WTC11 (cell line): ENCODE measurements around the gene NCKAP5. TPM values are rescaled to one million over a fixed set of nuclear protein-coding genes. Genes with fewer than 3 reads are reported as not detected.

Source experiments
- ATAC-seq: fragments of 200-7000 bp; cut with Tn5 transposase; 2 replicates; pipeline ENCODE4 v1.10.0; 2021; ENCODE audit warnings: mild to moderate bottlenecking, moderate library complexity
- CTCF ChIA-PET: fragments of 300-600 bp; sonication (Branson Sonifier 250); formaldehyde crosslinking; loops from one replicate; lab custom pipeline; 2021; ENCODE audit warnings: antibody characterized with exemption; lab: Charles Lee
- POLR2A ChIA-PET: fragments of 350-600 bp; sonication (Branson Sonifier 250); formaldehyde crosslinking; loops from one replicate; lab custom pipeline; 2021; ENCODE audit warnings: antibody characterized with exemption; lab: Charles Lee
- DNase-seq: peaks from one replicate; pipeline ENCODE4 v3.0.0; 2021; ENCODE audit warnings: low spot score
- H3K27ac Mint-ChIP-seq: 2 replicates; pipeline ENCODE4 v1.8.0; 2021; ENCODE audit warnings: mixed read lengths
- H3K27me3 Mint-ChIP-seq: 2 replicates; pipeline ENCODE4 v1.8.0; 2021; ENCODE audit warnings: low read depth, mild to moderate bottlenecking, moderate library complexity, mixed read lengths
- H3K36me3 Mint-ChIP-seq: 2 replicates; pipeline ENCODE4 v1.8.0; 2021; ENCODE audit warnings: mixed read lengths
- H3K4me1 Mint-ChIP-seq: 2 replicates; pipeline ENCODE4 v1.8.0; 2022; ENCODE audit warnings: mixed read lengths
- H3K4me3 Mint-ChIP-seq: 2 replicates; pipeline ENCODE4 v1.8.0; 2021; ENCODE audit warnings: mild to moderate bottlenecking, moderate library complexity, mixed read lengths
- H3K9me3 Mint-ChIP-seq: 2 replicates; pipeline ENCODE4 v1.8.0; 2021; ENCODE audit warnings: mixed read lengths
- ELF4 ChIP-seq: sonication (generic); formaldehyde crosslinking; IDR thresholded peaks from 2 replicates; pipeline ENCODE4 v1.8.1; 2022; ENCODE audit warnings: low read depth, mild to moderate bottlenecking, moderate library complexity, missing genetic modification reagents
- ETV6 ChIP-seq: sonication (generic); formaldehyde crosslinking; IDR thresholded peaks from 2 replicates; pipeline ENCODE4 v1.8.1; 2022; ENCODE audit warnings: mild to moderate bottlenecking, missing genetic modification reagents
- FOXP1 ChIP-seq: sonication (generic); formaldehyde crosslinking; IDR thresholded peaks from 2 replicates; pipeline ENCODE4 v1.8.0; 2022; ENCODE audit warnings: missing genetic modification reagents, mild to moderate bottlenecking, moderate library complexity, borderline replicate concordance
- IRF2 ChIP-seq: sonication (generic); formaldehyde crosslinking; IDR thresholded peaks from 2 replicates; pipeline ENCODE4 v1.8.0; 2022; ENCODE audit warnings: low read depth, missing genetic modification reagents, borderline replicate concordance
- NFE2L1 ChIP-seq: sonication (generic); formaldehyde crosslinking; IDR thresholded peaks from 2 replicates; pipeline ENCODE4 v1.8.1; 2023; ENCODE audit warnings: missing genetic modification reagents
- SMAD4 ChIP-seq: sonication (generic); formaldehyde crosslinking; IDR thresholded peaks from 2 replicates; pipeline ENCODE4 v1.8.0; 2022; ENCODE audit warnings: mild to moderate bottlenecking, missing genetic modification reagents
- SOX15 ChIP-seq: fragments of 250-450 bp; sonication (Bioruptor Pico); IDR thresholded peaks from 2 replicates; pipeline ENCODE4 v1.9.0; 2021; ENCODE audit warnings: mild to moderate bottlenecking
- TEAD1 ChIP-seq: sonication (generic); formaldehyde crosslinking; IDR thresholded peaks from 2 replicates; pipeline ENCODE4 v1.8.0; 2022; ENCODE audit warnings: mild to moderate bottlenecking, missing genetic modification reagents
- ZNF219 ChIP-seq: sonication (generic); formaldehyde crosslinking; IDR thresholded peaks from 2 replicates; pipeline ENCODE4 v1.8.0; 2023; ENCODE audit warnings: missing genetic modification reagents, mild to moderate bottlenecking, borderline replicate concordance
- total RNA-seq: library from RNA; stranded (reverse); gene quantifications from 3 replicates; pipeline ENCODE4 v1.2.3, GENCODE V29; 2021
- TF ChIP-seq, protein P1 (sequence below): sonication (generic); formaldehyde crosslinking; IDR thresholded peaks from 2 replicates; pipeline ENCODE4 v1.8.1; 2023; ENCODE audit warnings: mild to moderate bottlenecking, missing genetic modification reagents, moderate library complexity
- TF ChIP-seq, protein P2 (sequence below): sonication (generic); formaldehyde crosslinking; IDR thresholded peaks from 2 replicates; pipeline ENCODE4 v1.8.1; 2023; ENCODE audit warnings: mild to moderate bottlenecking, missing genetic modification reagents
- TF ChIP-seq, protein P3 (sequence below): sonication (generic); formaldehyde crosslinking; IDR thresholded peaks from 2 replicates; pipeline ENCODE4 v1.8.1; 2022; ENCODE audit warnings: low read depth, missing genetic modification reagents, borderline replicate concordance
- TF ChIP-seq, protein P4 (sequence below): fragments of 200-600 bp; IDR thresholded peaks from 2 replicates; pipeline ENCODE4 v1.8.0; 2022; ENCODE audit warnings: antibody characterized with exemption
- TF ChIP-seq, protein P5 (sequence below): fragments of 250-450 bp; sonication (Bioruptor Pico); IDR thresholded peaks from 2 replicates; pipeline ENCODE4 v1.8.0; 2021; ENCODE audit warnings: mild to moderate bottlenecking
- TF ChIP-seq, protein P6 (sequence below): sonication (generic); formaldehyde crosslinking; IDR thresholded peaks from 2 replicates; pipeline ENCODE4 v1.8.0; 2023; ENCODE audit warnings: missing genetic modification reagents
- TF ChIP-seq, protein P7 (sequence below): fragments of 250-450 bp; sonication (Bioruptor Pico); IDR thresholded peaks from 2 replicates; pipeline ENCODE4 v1.9.0; 2021; ENCODE audit warnings: mild to moderate bottlenecking, borderline replicate concordance
- TF ChIP-seq, protein P8 (sequence below): sonication (generic); formaldehyde crosslinking; IDR thresholded peaks from 2 replicates; pipeline ENCODE4 v1.8.1; 2022; ENCODE audit warnings: mild to moderate bottlenecking, missing genetic modification reagents, moderate library complexity, borderline replicate concordance
- TF ChIP-seq, protein P9 (sequence below): sonication (generic); formaldehyde crosslinking; IDR thresholded peaks from 2 replicates; pipeline ENCODE4 v1.8.0; 2022; ENCODE audit warnings: mild to moderate bottlenecking, missing genetic modification reagents
- TF ChIP-seq, protein P10 (sequence below): sonication (generic); formaldehyde crosslinking; IDR thresholded peaks from 2 replicates; pipeline ENCODE4 v1.8.1; 2023; ENCODE audit warnings: mild to moderate bottlenecking, missing genetic modification reagents, moderate library complexity

Gene NCKAP5
- total RNA-seq, 1 experiment from 2014 or later = 0.55 TPM

DNA sequence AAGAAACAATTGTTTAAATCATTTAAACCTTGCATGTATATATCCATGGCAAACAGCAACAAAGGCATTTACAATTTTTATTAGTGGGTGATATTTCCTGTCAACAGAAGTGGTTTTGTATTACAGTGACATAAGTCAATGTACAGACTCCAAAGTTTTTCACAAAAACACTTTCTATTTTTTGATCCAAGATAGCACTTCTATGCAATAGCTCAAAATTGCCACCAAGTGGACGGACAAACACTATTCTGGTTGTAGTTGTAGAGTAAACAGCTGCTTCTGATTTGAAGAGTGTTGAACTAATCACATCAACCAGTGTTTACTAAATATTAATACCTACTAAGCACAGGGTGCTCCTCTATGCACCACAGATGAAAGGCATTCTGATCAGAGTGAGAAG lies 421.4 kb downstream of the NCKAP5 start:
- ATAC-seq = no peak
- TF ChIP-seq NFE2L1 (CRISPR knock-in tag) (no peak), TEAD1 (CRISPR knock-in tag) (no peak), FOXP1 (CRISPR knock-in tag) (no peak), ETV6 (CRISPR knock-in tag) (no peak), SOX15 (CRISPR knock-in tag) (no peak), IRF2 (CRISPR knock-in tag) (no peak)
- TF ChIP-seq, protein P1, sequence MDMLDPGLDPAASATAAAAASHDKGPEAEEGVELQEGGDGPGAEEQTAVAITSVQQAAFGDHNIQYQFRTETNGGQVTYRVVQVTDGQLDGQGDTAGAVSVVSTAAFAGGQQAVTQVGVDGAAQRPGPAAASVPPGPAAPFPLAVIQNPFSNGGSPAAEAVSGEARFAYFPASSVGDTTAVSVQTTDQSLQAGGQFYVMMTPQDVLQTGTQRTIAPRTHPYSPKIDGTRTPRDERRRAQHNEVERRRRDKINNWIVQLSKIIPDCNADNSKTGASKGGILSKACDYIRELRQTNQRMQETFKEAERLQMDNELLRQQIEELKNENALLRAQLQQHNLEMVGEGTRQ (CRISPR knock-in tag) = no peak
- TF ChIP-seq, protein P2, sequence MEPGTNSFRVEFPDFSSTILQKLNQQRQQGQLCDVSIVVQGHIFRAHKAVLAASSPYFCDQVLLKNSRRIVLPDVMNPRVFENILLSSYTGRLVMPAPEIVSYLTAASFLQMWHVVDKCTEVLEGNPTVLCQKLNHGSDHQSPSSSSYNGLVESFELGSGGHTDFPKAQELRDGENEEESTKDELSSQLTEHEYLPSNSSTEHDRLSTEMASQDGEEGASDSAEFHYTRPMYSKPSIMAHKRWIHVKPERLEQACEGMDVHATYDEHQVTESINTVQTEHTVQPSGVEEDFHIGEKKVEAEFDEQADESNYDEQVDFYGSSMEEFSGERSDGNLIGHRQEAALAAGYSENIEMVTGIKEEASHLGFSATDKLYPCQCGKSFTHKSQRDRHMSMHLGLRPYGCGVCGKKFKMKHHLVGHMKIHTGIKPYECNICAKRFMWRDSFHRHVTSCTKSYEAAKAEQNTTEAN (CRISPR knock-in tag) = no peak
- TF ChIP-seq, protein P3, sequence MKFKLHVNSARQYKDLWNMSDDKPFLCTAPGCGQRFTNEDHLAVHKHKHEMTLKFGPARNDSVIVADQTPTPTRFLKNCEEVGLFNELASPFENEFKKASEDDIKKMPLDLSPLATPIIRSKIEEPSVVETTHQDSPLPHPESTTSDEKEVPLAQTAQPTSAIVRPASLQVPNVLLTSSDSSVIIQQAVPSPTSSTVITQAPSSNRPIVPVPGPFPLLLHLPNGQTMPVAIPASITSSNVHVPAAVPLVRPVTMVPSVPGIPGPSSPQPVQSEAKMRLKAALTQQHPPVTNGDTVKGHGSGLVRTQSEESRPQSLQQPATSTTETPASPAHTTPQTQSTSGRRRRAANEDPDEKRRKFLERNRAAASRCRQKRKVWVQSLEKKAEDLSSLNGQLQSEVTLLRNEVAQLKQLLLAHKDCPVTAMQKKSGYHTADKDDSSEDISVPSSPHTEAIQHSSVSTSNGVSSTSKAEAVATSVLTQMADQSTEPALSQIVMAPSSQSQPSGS = no peak
- TF ChIP-seq, protein P4, sequence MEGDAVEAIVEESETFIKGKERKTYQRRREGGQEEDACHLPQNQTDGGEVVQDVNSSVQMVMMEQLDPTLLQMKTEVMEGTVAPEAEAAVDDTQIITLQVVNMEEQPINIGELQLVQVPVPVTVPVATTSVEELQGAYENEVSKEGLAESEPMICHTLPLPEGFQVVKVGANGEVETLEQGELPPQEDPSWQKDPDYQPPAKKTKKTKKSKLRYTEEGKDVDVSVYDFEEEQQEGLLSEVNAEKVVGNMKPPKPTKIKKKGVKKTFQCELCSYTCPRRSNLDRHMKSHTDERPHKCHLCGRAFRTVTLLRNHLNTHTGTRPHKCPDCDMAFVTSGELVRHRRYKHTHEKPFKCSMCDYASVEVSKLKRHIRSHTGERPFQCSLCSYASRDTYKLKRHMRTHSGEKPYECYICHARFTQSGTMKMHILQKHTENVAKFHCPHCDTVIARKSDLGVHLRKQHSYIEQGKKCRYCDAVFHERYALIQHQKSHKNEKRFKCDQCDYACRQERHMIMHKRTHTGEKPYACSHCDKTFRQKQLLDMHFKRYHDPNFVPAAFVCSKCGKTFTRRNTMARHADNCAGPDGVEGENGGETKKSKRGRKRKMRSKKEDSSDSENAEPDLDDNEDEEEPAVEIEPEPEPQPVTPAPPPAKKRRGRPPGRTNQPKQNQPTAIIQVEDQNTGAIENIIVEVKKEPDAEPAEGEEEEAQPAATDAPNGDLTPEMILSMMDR = no peak
- TF ChIP-seq, protein P5, sequence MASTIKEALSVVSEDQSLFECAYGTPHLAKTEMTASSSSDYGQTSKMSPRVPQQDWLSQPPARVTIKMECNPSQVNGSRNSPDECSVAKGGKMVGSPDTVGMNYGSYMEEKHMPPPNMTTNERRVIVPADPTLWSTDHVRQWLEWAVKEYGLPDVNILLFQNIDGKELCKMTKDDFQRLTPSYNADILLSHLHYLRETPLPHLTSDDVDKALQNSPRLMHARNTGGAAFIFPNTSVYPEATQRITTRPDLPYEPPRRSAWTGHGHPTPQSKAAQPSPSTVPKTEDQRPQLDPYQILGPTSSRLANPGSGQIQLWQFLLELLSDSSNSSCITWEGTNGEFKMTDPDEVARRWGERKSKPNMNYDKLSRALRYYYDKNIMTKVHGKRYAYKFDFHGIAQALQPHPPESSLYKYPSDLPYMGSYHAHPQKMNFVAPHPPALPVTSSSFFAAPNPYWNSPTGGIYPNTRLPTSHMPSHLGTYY (CRISPR knock-in tag) = no peak
- TF ChIP-seq, protein P6, sequence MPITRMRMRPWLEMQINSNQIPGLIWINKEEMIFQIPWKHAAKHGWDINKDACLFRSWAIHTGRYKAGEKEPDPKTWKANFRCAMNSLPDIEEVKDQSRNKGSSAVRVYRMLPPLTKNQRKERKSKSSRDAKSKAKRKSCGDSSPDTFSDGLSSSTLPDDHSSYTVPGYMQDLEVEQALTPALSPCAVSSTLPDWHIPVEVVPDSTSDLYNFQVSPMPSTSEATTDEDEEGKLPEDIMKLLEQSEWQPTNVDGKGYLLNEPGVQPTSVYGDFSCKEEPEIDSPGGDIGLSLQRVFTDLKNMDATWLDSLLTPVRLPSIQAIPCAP (CRISPR knock-in tag) = no peak
- TF ChIP-seq, protein P7, sequence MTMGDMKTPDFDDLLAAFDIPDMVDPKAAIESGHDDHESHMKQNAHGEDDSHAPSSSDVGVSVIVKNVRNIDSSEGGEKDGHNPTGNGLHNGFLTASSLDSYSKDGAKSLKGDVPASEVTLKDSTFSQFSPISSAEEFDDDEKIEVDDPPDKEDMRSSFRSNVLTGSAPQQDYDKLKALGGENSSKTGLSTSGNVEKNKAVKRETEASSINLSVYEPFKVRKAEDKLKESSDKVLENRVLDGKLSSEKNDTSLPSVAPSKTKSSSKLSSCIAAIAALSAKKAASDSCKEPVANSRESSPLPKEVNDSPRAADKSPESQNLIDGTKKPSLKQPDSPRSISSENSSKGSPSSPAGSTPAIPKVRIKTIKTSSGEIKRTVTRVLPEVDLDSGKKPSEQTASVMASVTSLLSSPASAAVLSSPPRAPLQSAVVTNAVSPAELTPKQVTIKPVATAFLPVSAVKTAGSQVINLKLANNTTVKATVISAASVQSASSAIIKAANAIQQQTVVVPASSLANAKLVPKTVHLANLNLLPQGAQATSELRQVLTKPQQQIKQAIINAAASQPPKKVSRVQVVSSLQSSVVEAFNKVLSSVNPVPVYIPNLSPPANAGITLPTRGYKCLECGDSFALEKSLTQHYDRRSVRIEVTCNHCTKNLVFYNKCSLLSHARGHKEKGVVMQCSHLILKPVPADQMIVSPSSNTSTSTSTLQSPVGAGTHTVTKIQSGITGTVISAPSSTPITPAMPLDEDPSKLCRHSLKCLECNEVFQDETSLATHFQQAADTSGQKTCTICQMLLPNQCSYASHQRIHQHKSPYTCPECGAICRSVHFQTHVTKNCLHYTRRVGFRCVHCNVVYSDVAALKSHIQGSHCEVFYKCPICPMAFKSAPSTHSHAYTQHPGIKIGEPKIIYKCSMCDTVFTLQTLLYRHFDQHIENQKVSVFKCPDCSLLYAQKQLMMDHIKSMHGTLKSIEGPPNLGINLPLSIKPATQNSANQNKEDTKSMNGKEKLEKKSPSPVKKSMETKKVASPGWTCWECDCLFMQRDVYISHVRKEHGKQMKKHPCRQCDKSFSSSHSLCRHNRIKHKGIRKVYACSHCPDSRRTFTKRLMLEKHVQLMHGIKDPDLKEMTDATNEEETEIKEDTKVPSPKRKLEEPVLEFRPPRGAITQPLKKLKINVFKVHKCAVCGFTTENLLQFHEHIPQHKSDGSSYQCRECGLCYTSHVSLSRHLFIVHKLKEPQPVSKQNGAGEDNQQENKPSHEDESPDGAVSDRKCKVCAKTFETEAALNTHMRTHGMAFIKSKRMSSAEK (CRISPR knock-in tag) = no peak
- TF ChIP-seq, all 79 proteins: peak for 0
- Mint-ChIP-seq H3K36me3 (peaks cover 6% of the 10 kb centered on the region), H3K4me1 (peaks cover 9% of the 10 kb centered on the region), H3K27ac (no peak overlapping the region), H3K27me3 (peaks cover 9% of the 10 kb centered on the region), H3K9me3 (peaks cover 12% of the 10 kb centered on the region), H3K4me3 (no peak overlapping the region)
- DNase-seq = no peak
- ChIA-PET POLR2A (no interaction called here), CTCF (interaction anchor here (1.1 kb wide), 1 partner anchor 235 kb away, joined by 4 read pairs; no protein-coding TSS in a partner anchor)

DNA sequence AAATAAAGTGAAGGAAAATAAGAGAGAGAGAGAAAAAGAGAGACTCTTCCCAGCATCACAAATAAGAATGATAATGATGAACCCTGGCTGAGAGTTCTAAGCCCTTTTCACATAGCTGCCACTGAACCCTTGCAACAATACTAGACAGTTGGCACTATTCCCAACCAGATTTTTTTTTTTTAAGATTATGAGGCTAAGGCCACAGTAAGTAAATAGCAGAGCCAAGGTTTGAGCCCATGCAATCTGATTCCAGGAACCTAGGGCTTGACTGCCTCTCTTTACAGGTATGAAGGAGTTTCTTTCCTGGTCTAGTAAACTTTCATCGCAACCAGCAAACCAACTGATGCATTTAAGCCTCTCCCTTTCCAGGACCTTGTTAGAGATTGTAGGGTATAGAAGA lies 424.6 kb downstream of the NCKAP5 start:
- no peak overlapping the region for H3K27ac Mint-ChIP-seq
- TF ChIP-seq, protein P8, sequence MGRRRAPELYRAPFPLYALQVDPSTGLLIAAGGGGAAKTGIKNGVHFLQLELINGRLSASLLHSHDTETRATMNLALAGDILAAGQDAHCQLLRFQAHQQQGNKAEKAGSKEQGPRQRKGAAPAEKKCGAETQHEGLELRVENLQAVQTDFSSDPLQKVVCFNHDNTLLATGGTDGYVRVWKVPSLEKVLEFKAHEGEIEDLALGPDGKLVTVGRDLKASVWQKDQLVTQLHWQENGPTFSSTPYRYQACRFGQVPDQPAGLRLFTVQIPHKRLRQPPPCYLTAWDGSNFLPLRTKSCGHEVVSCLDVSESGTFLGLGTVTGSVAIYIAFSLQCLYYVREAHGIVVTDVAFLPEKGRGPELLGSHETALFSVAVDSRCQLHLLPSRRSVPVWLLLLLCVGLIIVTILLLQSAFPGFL (CRISPR knock-in tag) = no peak
- TF ChIP-seq, protein P9, sequence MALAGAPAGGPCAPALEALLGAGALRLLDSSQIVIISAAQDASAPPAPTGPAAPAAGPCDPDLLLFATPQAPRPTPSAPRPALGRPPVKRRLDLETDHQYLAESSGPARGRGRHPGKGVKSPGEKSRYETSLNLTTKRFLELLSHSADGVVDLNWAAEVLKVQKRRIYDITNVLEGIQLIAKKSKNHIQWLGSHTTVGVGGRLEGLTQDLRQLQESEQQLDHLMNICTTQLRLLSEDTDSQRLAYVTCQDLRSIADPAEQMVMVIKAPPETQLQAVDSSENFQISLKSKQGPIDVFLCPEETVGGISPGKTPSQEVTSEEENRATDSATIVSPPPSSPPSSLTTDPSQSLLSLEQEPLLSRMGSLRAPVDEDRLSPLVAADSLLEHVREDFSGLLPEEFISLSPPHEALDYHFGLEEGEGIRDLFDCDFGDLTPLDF (CRISPR knock-in tag) = no peak
- TF ChIP-seq ZNF219 (CRISPR knock-in tag) (no peak), ELF4 (CRISPR knock-in tag) (no peak), SMAD4 (no peak), TEAD1 (CRISPR knock-in tag) (no peak)
- TF ChIP-seq, protein P10, sequence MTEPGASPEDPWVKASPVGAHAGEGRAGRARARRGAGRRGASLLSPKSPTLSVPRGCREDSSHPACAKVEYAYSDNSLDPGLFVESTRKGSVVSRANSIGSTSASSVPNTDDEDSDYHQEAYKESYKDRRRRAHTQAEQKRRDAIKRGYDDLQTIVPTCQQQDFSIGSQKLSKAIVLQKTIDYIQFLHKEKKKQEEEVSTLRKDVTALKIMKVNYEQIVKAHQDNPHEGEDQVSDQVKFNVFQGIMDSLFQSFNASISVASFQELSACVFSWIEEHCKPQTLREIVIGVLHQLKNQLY (CRISPR knock-in tag) = no peak

More for the DNA sequence above, 424.6 kb downstream of the NCKAP5 start:
- DNase-seq (no peak), ATAC-seq (no peak)
- no peaks in the 10 kb centered on the region for H3K9me3 Mint-ChIP-seq
- H3K36me3 Mint-ChIP-seq = no peaks in the 10 kb centered on the region
- peaks cover 29% of the 10 kb centered on the region for H3K27me3 Mint-ChIP-seq
- no peak overlapping the region for H3K4me3 Mint-ChIP-seq
- ChIA-PET POLR2A (no interaction called here), CTCF (no interaction called here)
- peaks cover 31% of the 10 kb centered on the region for H3K4me1 Mint-ChIP-seq
